Measurements from ENCODE around the gene ADAMTSL1. TPM values are rescaled to one million over a fixed set of nuclear protein-coding genes. Genes with fewer than 3 reads are reported as not detected.

Gene ADAMTSL1
- polyA plus RNA-seq, 2 of the 4 experiments (the other 2 are of a cell fraction): 0.03 TPM; not detected in 1

GRCh38 chr9:18775930-18776329 is 302.0 kb downstream of the ADAMTSL1 start:
- TF ChIP-seq HOXA7 (CRISPR knock-in tag; IDR thresholded peaks at IDR 0.05) (no peak), HEYL (CRISPR knock-in tag; IDR thresholded peaks at IDR 0.05) (no peak), POLR2A (IDR thresholded peaks at IDR 0.05; ENCODE audit: low read length) (no peak), SMC3 (IDR thresholded peaks at IDR 0.05) (no peak), ESRRA (IDR thresholded peaks at IDR 0.05; ENCODE audit: borderline replicate concordance, low read length) (no peak), CTCF (IDR thresholded peaks at IDR 0.05) (no peak), RFX5 (IDR thresholded peaks at IDR 0.05) (no peak), REST (IDR thresholded peaks at IDR 0.05) (no peak), MAFK (IDR thresholded peaks at IDR 0.05; ENCODE audit: partially characterized antibody) (no peak), KDM5A (IDR thresholded peaks at IDR 0.05) (no peak), HOXB5 (CRISPR knock-in tag; IDR thresholded peaks at IDR 0.05) (no peak), HES2 (IDR thresholded peaks at IDR 0.05) (no peak), EP300 (IDR thresholded peaks at IDR 0.05) (no peak), CHD2 (IDR thresholded peaks at IDR 0.05; ENCODE audit: low read length, partially characterized antibody) (no peak), HMGXB4 (CRISPR knock-in tag; IDR thresholded peaks at IDR 0.05; ENCODE audit: borderline replicate concordance) (no peak), SREBF2 (IDR thresholded peaks at IDR 0.05) (no peak), POLR2AphosphoS2 (conservative IDR thresholded peaks at IDR 0.05; ENCODE audit: low read length) (no peak), FOSB (CRISPR knock-in tag; IDR thresholded peaks at IDR 0.05) (no peak), NPAS2 (CRISPR knock-in tag; IDR thresholded peaks at IDR 0.05; ENCODE audit: borderline replicate concordance) (no peak), EHMT2 (IDR thresholded peaks at IDR 0.05; ENCODE audit: low read depth) (no peak)
- no peak for DNase-seq (ENCODE audit: low read depth in 1 of 2, low spot score in 1 of 2)
- no peak for FAIRE-seq
- H3K9me3 ChIP-seq: no peaks in the 10 kb centered on the region
- no peak overlapping the region for H3K4me3 ChIP-seq
- no peaks in the 10 kb centered on the region for H3K4me1 ChIP-seq
- ChIA-PET CTCF (interaction anchor here (2.7 kb wide), 1 partner anchor 16 kb away, joined by 10 read pairs; no protein-coding TSS in a partner anchor), POLR2A (no interaction called here)
- no peak overlapping the region for H3K4me2 ChIP-seq
- no peak for ATAC-seq
- 16% methylated on average over 6 of the region's 6 CpGs for WGBS (ENCODE audit: missing lambda C conversion rate)
- no peak overlapping the region for H3K27ac ChIP-seq
